NCI-H510A (cell line): Measurements from ENCODE around the gene PRDX5.
A peak's percentile ranks its signal among the peaks of the same experiment; 100 is the strongest.

Experiments used
- DNase-seq: peaks from one replicate; lab custom pipeline; 2025; lab: John Stamatoyannopoulos, UW

The PRDX5 gene

DNA sequence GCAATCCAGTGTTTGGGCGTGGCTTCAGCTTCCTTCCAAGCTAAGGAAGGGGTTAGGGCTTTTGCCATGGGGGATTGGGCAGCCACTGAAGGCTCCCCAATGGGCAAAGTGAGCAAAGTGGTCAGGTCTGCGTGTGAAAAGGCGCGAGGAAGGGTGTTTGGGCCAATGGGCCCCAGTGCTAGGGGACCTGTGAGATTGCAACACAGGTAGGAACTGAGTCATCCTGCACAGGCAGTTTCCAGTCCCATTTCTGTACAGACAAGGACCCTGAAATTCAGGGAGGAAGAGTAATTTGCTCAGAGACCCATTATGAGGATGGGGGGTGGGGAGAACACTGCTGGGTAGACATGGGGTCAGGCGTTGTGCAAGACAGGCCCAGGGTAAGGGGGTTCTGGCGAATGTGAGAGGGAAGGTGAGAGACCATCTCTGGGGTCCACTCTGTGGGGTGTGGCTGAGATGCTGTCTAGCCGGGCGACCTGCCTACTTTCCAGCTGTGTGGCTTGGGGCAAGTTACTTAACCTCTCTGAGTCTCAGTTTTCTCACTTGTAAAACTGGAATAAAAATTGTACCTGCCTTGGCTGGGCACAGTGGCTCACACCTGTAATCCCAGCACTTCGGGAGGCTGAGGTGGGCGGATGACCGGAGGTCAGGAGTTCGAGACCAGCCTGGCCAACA, 29.4 kb downstream of the PRDX5 start:
- DNase-seq, result no peak

DNA sequence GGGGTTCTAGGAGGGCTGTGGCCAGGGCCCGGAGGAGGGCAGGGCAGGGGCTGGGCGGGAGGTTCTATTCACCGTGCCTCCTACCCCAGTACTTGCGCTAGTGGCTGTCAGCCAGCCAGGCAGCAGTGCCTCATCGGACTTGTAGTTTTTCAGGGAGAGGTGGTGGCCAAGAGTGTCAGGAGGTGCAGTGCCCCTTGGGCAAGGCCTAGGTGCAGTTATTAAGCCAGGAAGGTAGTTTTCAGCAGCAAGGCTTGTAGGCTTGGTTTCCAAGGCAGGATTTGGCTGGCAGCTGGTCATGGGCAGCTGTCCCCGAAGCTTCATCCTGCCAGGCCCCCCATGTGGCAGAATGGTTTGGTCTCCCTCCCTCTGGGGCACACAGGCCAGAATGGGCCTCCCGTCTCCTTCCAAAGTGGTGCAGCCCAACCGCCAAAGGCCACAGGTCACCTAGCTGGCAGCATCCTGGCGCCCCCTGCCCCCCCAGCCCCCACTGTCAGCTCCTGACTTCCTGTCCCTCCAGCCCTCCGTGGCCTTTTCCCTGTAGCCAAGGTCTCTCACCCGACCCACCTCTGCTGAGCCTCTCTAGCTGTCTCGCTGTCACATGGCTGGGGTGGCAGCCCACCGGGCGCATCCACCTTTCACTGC, 30.6 kb downstream of the PRDX5 start:
- DNase-seq, result no peak

DNA sequence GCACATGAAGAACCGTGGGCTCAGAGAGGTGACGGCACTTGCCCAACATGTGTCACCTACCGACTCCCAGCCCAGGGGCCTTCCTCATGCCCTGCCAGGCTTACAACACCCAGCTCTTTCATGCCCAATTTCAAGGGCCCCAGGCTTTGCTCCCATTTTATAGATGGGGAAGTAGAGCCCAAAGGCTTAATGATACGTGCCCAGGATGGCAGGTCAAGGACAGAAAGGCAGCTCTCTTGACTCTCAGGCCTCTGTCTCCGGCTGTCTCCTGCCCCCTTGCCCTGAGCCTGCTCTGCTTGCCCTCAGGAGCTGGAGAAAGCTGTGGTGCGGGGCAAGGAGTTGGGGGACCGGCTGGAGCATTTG, 31.1 kb downstream of the PRDX5 start:
- DNase-seq, result no peak

DNA sequence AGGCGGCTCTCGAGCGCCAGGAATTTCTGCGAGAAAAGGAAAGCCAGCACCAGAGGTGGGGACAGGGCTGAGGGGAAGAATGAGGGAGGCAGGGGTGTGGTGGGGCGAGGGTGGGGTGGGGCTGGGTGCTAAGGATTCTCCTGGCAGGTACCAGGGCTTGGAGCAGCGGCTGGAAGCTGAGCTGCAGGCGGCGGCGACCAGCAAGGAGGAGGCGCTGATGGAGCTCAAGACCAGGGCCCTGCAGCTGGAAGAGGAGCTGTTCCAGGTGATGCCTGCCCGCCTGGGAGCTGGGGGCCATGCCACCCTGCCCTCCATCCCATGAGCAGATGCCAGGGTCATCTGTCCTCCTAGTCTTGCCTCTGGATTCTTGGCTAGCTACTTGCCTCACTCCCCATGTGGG, 31.5 kb downstream of the PRDX5 start:
- DNase-seq, result no peak

DNA sequence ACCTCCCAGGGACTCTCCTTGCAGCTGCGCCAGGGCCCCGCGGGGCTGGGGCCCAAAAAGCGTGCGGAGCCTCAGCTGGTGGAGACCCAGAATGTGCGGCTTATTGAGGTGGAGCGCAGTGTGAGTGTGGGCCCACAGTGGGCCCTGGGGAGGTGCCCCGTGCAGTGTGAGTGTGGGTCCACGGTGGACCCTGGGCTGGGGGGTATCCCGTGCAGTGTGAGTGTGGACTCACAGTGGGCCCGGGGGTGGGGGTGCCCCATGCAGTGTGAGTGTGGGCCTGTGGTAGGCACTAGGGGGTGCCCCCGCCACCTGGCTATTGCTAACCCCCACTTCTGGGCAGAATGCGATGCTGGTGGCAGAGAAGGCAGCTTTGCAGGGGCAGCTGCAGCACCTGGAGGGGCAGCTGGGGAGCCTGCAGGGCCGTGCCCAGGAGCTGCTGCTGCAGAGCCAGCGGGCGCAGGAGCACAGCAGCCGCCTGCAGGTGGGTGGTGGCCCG, 33.3 kb downstream of the PRDX5 start:
- DNase-seq, result no peak

DNA sequence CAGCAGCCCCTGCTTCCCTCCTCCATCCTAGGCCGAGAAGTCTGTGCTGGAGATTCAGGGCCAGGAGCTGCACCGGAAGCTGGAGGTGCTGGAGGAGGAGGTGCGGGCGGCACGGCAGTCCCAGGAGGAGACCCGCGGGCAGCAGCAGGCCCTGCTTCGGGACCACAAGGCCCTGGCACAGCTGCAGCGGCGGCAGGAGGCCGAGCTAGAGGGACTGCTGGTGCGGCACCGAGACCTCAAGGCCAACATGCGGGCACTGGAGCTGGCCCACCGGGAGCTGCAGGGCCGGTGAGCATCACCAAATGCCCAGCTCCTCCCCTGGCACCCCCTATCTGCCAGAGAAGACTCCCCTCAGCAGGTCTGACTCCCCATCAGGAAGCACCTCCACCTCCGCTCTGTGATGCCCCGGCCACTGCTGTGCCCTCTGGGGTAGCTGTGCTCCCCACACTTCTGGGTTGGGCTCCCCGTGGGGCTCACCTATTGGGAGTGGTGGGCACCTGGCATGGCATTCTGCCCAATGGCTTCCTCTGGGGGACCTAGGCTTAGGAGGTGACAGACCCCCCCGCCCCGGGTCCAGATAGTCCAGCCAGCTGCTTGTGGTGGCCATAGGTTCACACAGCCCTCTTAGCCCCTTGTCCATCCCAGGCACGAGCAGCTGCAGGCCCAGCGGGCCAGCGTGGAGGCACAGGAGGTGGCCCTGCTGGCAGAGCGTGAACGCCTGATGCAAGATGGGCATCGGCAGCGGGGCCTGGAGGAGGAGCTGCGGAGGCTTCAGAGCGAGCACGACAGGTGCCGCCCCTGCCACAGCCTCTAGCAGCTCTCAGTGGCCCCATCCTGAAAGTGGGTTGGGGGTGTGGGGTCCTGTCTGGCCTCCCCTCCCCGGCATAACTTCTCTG, 34.4 kb downstream of the PRDX5 start:
- peak; percentile 69 for DNase-seq

DNA sequence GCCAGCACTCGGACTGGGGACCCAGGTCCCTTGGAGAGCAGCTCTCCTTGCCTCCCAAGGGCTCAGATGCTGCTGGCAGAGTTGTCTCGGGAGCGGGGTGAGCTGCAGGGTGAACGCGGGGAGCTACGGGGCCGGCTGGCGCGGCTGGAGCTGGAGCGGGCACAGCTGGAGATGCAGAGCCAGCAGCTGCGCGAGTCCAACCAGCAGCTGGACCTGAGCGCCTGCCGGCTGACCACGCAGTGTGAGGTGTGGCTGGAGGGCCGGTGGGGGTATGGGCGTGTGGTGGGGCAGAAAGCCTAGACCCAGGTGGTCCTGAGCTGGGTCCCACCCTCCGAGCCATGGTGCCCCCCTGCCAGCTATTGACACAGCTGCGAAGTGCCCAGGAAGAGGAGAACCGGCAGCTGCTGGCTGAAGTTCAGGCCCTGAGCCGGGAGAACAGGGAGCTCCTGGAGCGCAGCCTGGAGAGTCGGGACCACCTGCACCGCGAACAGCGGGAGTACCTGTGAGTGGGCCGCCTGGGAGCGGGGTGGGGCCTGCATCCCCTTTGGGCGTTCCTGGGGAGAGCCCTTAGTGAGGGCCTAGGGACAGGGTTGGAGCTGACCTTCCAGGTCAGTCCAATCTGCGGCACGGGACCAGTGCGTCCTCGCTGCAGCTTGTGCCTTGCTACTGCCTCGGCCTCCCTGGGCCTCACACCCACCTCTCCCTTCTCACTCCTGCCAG, 35.2 kb downstream of the PRDX5 start:
- DNase-seq, result peak; percentile 72

DNA sequence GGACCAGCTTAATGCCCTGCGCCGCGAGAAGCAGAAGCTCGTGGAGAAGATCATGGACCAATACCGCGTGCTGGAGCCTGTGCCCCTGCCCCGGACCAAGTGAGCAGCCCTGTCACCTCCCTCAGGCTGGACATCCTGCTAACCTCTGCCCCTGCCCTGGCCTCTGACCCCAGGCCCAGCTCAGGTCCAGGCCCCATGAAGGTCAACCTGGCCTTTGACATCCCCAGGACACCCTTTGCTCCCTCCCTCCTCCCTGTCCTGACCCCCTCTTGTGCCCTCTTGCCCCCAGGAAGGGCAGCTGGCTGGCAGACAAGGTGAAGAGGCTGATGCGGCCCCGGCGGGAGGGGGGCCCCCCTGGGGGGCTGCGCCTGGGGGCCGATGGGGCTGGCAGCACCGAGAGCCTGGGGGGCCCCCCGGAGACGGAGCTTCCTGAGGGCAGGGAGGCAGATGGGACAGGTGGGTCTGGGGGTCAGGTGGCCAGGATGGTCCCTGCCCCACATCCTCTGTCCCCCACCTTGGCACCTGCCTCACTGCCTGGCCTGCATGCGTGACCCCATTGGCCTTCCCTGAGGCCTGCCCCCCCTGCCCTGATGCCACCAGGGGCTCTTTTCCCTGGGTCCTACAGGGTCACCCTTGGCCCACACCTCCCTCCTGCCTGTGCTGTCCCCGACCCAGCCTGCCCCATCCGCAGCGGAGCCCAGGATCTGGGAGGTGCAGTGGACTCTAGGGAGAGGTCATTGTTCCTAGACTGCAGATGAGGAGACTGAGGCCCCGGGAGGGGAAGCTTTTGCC, 36.0 kb downstream of the PRDX5 start:
- DNase-seq, result no peak

DNA sequence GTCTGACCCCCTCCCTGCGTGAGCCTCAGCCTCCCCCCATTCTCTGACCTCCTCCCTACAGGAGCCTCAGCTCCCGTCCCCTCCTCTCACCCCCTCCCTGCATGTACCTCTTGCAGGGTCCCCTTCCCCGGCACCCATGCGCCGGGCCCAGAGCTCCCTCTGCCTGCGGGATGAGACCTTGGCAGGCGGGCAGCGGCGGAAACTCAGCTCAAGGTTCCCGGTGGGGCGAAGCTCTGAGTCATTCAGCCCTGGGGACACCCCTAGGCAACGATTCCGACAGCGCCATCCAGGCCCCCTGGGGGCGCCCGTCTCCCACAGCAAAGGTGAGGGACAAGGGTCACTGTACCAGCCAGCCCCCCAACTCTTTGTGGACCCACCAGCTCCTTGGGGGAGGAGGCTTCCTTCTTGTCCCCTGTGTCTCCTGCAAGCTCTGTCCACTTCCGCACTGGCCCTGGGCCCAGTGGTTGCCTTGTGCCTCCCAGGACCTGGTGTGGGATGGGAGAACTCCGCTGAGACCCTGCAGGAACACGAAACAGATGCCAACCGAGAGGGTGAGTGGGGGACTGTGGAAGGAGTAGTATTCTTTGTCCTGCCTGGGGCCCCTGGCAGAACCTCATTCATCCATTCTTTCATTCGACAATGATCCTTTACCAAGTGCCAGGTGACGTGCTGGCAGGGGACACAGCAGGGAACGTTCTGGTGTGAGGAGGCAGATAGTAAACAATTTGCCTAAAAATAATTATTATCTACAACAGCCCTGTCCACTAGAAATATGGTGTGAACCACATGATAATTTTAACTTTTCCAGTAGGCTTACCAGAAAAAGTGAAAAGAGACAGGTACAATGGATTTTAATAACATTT, 37.4 kb downstream of the PRDX5 start:
- peak; percentile 63 for DNase-seq

DNA sequence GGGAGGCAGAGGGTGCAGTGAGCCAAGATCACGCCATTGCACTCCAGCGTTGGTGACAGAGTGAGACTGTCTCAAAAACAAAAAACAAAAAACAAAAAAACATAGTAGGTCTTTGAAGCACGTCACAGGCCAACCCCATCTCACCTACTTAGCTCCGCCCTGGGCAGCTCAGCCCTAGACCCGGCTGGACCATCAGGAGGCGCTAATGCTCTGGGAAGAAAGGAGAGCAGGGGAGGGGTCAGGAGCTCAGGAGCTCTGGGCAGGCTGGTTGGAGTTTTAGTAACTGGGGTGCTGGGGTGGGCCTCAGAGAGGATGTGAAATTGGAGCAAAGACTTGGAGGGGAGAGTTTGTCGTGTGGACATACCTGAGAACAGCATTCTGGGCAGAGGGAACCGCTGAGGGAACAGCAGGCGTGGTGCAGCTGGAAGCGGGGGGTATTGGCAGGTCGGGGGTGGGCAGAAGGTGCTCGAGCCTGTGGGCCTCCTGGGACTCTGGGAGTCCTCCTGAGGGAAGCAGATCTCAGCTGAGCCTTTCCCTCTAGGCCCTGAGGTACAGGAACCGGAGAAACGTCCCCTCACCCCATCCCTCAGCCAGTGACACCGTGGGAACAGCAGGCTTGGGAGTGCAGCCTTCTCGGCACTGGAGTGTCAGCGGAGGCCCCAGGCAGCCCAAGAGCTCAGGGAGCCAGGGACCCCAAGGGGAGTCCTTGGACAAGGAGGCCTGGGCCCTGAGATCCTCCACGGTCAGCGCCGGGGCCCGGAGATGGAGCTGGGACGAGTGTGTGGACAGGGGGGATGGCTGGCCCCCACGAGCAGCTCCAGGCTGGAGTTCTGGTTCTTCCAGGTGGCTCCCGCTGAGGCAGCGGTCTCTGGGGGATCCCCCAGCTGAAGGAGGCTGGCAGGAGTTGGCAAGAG, 38.8 kb downstream of the PRDX5 start:
- DNase-seq, result no peak

DNA sequence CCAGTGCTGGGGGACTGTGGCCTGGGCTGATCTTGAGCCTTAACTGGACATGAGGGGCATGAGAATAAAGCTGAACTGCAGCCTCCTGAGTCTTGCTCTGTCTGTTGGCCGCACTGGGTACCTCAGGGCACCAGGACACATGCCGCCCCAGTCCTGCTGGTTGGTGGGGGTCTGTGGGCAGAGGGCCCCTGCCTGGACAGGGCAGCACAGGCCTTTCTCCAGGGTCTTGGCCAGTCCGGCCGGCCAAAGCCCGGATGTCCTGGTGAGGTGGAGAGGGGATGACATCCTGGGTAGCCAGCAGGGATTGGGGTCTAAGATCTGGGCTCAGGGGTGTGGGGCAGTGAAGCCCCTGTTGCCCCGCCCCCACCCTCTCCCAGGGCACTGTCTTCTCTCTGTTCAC, 39.5 kb downstream of the PRDX5 start:
- no peak for DNase-seq

DNA sequence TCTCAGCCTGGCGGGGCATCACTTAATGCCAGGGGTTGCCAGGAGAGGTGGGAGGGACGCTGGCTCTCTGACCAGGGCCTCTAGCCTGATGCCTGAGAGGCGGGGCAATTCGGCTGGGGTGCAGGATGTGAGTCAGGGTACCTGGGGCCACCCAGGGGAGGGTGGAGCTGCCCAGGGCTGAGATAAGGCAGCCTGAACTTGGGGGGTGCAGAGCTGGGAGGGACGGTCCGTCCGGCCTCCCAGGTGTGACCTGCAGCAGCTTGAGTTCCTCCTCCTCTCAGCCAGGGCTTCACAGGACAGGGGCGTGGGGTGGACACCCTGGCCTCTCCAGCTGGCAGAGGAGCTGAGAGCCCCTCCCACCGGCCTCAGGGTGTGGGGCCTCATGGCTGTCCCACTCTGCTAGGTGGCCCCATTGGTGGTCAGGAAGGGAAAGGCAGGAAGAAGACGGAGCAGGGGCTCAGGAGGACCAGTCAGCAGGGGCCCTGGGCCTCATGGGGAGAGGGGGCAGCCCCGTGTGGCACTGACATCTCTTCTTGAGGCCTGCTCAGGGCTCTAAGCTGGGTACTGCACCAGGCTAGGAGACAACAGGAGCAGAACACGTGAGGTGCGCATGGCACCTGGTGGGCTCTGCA, 40.1 kb downstream of the PRDX5 start:
- no peak for DNase-seq

DNA sequence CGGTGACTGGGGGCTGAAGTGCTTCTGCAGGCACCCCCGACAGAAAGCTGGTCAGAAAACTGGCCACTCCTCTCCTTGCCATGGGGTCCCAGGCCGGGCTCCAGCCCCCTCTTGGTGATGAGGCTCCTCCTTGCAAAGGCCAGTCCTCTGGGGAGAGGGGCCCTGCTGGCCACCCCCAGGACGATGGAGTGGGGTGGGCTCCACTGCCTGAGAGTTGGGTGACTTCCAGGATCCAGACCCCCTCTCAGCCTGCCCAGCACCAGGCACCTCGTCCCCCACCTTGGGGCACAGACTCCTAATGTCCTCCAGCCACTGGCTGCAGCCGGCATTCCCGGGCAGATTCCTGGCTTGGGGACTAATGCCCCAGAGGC, 40.6 kb downstream of the PRDX5 start:
- no peak for DNase-seq

DNA sequence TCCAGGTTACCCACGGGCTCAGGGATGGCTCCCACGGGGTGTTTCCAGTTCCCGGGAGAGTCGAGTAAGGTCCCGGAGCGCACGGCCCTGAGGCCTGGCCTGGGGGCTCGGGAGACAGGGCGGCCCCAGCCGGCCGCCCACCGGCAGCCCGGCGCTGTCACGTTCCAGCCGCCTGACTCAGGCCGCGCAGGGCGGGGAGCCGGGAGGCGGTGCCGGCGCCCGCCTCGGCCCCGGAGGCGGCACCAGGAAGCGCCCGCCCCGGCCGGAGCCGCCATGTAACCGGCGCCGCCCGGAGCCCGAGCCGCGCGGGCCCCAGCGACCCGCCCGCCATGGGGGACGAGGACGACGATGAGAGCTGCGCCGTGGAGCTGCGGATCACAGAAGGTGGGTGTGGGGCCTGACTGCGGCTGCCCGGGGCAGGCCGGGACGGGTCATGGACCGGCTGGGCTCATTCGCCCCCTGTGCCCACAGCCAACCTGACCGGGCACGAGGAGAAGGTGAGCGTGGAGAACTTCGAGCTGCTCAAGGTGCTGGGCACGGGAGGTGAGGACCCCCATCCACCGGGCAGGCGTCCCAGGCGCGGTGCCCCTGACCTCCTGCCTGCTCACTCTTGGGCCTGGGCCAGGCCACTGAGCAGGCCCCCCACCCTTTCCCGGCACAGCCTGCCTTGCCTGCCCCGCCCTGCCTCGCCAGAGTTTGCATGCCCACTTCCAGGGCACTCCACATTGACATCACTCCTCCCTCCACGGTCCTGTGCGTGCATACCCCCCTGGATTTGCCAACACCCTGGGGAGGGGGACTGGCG, 41.2 kb downstream of the PRDX5 start, which contains the start of gene RPS6KA4:
TSS of gene RPS6KA4 (plus strand) at position 256 of the 805 bp plus-strand sequence. CDS start at position 330, 74 bp downstream.
- DNase-seq, result peak; percentile 59

DNA sequence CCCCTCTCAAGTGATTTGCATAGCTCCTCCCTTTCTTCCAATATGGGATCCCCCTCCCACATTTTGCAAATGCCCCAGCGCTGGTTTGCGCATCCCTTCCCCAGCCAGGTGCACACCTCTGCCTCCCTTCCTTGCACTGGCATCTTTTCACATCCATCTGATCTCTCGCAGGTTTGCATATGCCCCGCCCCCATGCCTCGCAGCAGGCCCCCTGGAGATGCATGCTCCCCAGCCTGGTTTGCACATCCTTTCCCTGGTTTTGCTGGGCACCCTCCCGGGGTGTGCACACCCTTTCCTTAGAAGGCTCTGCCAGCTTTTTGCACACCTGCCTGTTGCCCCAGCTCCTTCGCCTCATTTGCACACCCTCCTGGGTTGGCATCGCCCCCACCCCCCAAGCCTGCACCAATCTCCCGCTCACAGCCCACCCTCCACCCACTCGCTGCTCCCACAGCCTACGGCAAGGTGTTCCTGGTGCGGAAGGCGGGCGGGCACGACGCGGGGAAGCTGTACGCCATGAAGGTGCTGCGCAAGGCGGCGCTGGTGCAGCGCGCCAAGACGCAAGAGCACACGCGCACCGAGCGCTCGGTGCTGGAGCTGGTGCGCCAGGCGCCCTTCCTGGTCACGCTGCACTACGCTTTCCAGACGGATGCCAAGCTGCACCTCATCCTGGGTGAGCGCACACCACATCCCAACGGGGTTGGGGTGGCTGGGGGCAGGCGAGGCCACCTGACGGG, 42.0 kb downstream of the PRDX5 start:
- DNase-seq, result no peak

DNA sequence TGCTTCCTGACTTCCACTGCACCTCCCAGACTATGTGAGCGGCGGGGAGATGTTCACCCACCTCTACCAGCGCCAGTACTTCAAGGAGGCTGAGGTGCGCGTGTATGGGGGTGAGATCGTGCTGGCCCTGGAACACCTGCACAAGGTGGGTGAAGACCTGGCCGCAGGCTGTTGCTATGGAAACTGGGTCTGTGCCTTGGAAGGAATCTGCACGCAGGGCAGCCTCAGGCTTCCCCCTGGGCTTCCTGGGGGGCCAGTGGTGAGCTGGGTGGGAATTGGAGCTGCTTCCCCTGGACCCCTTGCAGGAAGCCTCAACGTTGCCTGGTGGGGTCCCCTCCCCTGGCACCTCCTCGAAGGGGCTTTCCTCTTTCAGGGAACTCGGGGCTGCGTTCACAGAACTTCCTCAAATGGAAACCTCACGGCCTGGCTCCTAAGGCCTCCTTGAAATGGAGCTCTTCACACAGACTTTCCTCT, 42.6 kb downstream of the PRDX5 start:
- DNase-seq, result no peak

DNA sequence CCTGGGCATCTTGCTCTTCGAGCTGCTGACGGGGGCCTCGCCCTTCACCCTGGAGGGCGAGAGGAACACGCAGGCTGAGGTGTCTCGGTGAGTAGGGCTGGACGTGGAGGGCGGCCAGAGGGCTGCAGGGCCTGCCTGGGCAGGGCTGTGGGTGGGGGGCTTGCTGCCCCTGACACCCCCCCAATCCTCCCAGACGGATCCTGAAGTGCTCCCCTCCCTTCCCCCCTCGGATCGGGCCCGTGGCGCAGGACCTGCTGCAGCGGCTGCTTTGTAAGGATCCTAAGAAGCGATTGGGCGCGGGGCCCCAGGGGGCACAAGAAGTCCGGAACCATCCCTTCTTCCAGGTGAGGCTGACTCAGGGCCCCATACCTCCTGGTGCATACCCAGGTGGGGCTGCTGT, 43.7 kb downstream of the PRDX5 start:
- no peak for DNase-seq
